GM19397 (cell line): ENCODE measurements around the gene RFX8.

Experiments
- ATAC-seq: cut with Tn5 transposase; IDR thresholded peaks from one replicate; pipeline ENCODE4 v1.9.1; 2021; ENCODE audit warnings: mild to moderate bottlenecking, moderate library complexity; ENCODE audit not compliant: unreplicated experiment

The RFX8 gene

DNA sequence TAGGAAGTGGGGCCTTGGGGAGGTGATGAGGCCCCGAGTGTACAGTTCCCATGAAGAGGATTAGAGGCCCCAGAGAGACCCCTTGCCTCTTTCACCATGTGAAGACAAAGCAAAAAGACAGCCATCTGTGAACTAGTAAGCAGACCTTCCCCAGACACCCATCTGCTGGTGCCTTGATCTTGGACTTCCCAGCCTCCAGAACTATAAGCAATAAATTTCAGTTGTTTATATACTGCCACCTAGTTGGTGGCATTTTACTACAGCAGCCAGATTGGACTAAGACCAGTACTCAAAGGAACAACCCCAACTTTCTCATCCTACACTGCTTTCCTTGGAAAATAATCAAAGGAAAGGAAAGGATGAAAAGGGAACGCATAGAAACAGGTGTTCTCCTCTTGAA, 59.7 kb downstream of the RFX8 start:
- no peak for ATAC-seq

DNA sequence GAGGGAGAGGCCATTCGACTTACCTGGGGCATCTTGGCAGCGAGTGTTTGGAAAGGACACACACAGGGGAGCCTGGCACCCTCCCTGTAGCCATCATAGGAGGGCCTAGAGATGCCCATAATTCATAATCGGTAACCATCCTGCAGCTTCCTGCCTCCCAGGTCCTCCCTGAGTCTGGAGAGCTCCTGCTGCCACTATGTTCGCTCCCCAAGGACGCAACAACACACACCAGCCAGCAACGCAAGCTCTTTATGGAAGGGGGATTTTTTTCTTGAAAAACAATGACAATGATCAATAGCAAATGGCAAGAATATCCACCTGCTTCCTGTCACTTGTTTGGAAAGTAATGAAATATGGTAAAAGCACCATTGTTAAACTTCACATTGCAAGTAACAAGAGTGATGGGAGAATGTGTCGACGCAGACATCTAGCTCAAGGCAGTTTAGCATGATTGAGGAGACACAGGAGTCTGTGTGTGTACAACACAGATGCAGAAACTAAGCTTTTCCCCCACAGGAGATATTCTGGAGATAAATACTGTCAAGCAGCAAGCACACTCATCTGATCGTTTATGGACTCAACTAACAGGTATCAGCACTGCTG, 62.7 kb downstream of the RFX8 start:
- no peak for ATAC-seq

DNA sequence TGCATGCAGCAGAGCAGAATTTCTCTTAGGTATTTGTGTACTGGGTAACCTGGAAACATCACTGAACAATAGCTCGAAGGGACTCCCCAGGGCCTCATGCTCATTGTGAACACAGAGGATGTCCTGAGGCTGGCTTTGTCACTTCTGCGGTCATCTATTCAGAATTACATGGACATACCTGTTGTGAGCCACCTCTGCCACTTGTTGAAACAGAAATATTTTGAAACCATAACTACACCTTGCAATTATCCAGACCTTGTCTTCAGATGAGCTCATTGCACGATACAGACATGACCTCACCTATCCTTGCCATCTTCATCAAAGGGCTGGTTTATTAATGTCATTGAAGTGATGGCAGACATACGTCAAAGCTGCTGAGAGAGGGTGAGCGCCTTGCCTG, 64.2 kb downstream of the RFX8 start:
- no peak for ATAC-seq

DNA sequence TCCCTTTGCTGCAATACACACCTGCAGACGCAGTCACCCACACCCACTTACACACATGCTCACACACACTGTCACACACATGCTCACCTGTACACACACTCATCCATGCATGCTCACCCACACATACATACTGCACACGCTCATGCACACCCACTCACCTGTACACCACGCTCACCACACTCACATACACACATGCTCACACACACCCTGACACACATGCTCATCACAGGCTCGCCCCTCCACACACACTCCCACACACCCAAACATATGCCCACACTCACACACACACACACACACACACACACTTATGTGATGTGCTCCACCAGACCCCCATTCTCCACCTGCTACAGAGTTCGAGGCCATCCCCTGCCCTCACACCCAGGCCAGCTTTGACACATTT, 64.8 kb downstream of the RFX8 start:
- ATAC-seq: no peak

DNA sequence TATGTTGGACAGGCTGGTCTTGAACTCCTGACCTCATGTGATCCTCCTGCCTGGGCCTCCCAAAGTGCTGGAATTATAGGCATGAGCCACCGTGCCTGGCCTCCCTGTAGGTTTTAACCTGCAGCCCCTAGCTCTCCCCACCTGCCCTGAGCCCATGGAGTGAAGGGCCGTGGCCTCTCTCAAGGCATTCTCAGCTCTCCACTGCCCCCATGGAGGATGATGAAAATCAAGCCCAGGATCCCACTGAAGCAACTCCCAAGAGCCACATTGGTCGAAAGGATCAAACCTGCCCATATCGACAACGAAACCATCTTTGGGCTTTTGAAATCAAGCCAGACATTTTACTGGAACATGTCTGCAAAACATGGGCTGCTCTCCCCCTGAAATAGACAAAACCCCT, 65.2 kb downstream of the RFX8 start:
- no peak for ATAC-seq

DNA sequence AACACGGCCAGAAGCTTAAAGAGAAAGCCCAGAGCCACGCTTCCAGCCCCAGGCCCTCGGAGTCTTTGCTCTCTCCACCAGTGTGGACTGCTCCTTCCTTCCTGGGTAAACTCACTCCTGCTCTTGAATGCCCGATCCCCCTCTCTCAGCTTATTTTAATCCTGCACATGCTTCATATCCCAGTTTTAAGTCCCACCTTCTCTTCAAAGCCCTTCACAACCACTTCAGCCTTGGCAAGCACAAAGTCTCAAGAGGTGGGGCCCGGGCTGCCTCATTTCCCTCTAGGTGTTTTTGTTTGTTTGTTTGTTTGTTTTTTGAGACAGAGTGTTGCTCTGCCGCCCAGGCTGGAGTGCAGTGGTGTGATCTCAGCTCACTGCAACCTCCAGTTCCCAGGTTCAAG, 66.0 kb downstream of the RFX8 start:
- ATAC-seq: no peak

DNA sequence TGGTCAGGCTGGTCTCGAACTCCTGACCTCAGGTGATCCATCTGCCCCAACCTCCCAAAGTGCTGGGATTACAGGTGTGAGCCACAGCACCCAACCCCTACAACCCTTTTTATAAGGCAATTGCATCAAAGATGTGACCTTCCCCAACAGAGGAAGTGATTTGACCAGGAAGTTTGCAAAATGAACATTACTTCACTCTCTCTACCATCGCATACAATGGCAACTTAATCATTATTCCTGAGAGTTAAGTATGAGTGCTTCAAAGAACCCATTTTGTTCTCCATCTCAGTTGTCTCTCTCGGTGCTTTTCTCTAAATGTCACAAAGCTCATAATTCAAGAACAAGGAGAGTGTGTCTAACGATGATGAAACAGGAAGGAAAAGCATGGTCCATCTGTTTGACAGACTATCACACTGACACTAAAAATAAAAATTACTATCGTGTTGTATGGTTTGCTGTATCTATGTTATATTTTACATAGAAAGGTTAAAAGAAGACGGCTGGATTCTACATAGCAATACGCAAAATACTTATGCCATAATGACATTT, 69.5 kb downstream of the RFX8 start:
- ATAC-seq: no peak

DNA sequence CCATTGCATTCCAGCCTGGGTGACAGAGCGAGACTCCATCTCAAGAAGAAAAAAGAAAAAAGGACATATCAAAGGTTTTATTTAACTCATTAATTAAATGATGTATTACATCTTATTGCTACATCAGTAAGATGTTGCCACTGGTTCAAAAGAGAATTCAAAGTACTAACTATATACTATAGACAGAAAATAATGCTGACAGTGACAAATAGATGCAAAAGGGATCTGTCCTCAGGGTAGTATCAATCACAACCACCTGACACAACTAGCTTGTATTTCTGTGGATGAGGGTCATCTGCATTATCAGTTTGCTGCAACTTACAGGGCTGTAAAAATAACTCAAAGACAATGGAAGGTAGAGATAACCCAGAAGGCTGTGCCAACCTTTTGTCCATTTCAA, 71.2 kb downstream of the RFX8 start:
- ATAC-seq: no peak

DNA sequence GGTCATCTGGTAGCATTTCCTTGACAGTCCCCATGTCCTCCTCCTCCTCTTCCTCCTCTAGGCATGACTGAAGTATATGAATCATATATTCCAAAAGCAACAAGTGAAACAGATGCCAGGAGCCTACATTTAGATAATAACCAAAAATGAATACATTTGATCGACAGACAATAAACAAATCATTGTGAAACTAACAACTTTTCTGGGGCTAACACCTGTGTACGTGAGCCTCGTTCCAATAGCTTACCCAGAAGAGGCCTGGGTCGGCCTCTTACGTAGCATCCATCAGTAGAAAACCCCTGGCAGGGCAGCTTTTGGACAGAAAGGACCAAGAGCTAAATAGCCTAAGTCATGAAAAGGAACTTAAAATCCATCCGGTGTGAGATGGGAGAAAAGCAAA, 72.3 kb downstream of the RFX8 start:
- no peak for ATAC-seq

DNA sequence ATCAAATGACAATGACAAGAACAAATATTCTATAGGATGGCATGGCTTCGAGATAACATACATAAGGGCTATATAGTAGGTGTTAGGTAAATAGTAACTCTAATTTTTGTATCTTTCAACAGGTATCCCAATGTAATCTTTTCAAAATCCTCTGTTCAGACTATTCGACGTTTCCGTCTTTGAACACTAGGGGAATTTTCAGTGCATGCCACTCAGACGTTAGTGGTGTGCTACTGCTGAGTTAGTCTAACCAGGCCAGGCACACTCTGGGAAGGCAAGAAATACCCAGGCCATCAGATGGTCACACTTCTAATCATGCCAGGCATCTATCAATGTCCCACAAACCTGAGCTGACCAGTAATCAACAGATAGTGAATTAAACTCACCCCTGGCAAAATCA, 73.0 kb downstream of the RFX8 start:
- ATAC-seq: no peak

DNA sequence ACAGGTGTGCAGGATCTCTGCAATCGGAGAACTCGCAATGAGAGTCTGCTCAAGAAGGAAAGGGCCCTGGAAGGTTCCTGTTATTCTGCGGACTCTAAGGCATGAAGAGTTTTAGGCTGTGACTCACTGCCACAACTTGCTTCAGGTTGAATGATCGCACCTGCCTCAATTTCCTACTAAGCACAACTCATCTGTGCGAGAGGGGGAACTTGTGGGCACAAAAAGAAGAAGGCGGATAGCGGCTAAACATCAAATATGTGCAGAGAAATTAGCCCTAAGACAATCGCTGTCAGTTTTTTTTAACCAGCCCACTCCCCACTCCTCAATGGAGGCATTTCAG, 73.6 kb downstream of the RFX8 start:
- no peak for ATAC-seq

DNA sequence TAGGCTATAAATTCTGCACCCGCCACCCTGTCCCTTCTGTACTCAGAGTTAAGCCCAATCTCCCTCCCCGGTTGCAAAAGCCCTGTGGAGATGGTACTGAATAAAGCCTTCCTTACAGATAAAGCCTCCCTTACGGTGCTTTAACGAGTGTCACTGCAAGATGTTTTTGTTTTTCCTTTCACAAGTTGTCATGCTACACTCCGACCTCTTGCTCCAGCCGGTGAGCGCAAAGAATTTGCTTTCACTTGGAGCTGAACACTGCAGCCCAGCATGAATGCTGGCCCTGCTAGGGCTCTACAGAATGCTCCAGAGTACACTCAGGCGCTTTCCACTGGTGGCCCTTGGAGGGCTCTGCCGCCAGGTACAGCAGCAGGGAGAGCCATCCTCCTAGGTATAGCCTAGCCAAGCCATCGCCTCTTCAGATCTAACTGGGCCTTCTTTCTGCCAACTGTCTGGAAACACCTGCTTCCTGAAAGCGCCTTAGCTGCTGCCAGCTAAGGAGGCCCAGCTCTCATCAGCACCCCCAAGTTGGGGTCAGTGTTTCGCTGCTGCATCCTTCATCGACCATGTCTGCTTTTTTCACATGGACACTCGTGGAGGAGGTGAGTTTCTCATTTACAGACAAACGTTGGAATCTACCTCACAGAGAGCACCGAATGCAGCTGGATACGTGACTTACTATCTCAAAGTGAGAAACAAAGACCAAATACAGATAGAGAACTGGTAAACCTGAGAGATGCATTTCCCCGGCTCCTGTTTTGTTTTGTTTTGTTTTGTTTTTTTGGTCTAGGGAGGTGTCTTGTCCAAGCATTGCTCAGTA, 74.2 kb downstream of the RFX8 start:
- ATAC-seq: no peak

DNA sequence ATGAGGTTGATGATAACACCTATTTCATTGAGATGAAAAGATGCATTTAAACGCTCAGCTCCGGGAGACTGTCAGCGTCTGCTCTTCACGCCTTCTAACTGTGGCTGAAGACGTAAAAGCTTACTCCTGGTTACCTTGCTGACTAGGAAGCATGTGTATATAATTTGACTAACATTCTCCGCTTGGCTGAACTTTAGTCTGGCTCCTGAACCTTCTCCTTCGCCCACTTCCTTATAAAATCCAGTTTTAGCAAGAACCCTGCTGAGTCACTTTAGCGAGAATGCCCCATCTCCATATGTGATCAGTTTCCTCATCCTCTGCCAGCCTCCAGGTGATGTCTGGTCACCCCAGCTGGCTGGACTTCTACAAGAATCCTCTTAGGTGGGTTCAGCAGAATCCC, 74.9 kb downstream of the RFX8 start:
- no peak for ATAC-seq

DNA sequence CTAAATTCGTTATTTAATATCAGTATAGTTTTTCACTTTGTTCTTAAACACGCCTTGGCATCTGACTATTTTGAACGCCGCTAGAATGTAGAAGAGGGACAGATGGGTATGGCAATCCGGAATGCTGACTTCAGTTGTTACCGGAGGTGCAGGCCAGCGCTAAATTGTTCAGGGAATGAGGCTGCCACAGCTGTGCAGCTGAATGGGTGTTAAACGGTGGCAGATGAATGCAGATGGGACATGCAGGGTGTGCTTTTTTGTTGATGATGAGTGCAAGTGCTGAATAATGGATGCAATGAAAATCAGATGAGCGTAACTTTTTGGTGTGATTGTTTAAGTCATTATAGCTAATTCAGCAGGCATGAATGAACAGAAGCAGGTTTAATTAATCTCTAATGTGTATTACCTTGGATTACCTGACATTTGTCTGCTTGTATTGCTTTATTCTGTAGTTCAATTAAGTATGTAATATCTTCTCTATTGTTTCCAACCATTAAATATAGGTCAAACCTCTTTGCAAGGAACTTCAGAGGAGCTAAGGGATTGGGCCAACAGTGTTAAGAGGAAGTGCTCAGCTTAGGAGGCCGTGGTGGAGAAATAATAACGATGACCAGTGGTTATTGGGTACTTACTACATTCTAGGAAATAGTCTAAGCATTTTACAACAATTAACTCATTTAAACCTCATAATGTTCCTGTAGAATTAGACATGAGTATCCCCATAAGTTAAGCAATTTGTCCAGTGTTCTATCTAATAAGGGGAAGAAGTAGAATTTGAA, 75.7 kb downstream of the RFX8 start:
- no peak for ATAC-seq

DNA sequence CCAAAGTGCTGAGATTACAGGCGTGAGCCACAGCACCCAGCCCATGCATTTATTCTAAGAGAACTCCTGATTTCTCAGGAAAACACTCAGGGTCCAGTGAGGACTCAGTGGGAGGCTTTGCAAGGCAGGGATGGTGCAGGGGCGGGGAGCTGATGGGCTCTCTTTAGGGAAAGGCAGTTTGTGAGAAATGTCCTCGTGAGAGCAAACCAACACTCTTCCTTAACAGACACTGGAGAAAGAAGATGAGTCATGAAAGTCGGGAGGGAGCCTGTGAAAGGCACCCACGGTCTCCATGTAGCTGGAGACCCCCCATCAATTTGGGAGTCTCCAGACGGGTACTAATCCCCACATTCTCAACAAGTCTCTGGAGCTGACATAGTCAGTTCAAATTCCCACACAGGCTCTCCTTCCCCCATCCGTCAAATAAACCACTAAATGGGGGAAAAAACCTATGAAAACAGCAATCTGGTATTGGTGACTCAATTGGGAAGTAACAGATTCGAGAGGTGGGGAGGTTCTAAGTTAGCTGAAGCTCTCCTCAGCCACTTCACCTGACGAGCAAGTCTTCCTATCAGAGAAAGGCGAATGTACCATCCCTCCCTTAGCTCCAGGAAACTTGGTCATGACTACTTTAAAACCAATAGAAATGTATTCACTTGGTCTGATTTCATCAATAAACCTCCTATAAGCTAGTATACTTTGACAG, 76.6 kb downstream of the RFX8 start:
- no peak for ATAC-seq

DNA sequence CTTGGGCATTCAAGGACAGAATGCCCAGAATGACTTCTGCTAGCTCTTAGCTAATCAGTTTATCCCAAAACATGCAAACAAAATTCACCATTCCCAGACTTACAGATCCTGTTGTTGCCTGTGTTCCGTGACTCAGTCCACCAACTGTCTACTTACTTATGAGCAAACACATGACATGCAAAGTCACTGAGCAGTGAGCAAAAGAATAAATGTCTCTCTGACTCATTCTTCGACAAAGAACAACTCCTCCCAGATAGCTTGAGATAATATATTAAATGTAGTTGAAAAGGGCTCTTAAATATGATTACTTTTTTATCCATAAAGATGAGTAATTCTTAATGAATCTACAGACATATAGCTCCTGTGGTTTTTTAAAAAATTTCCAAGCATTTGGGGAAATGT, 78.6 kb downstream of the RFX8 start:
- ATAC-seq: no peak

DNA sequence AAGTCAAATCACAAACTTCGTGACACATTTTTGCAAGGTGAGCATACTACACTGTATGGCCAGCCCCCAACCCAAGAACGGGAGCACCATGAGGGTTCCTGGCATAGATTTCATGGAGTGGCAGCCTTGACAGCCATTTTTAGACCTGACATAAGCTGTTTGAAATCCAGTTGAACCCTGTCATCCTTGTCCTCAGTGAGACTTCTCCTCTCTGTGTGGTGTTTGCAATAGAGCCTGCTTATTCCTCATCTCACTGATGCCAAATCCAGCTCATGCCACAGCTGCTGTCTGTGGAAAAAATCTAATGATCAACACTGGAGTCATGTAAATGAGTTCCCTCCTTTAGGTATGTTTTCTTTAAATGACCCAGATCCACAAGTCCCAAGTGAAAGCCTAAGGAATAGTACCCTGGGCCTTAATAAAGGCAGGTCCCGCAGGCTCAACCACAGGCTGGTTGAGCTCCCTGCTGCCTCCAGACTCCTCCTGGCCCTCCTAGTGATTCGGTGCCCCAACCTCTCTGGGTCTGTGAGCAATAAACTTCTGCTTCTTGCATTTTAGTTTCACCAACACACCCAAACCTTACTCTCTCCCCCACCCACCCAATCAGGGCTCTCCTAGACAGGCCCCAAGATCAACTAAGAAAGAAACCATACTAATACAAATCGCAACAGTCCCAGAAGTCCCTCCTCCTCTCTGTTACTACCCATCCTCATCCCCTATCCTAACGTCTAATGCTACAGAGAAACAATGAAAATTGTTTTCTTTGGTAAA, 79.2 kb downstream of the RFX8 start:
- no peak for ATAC-seq

DNA sequence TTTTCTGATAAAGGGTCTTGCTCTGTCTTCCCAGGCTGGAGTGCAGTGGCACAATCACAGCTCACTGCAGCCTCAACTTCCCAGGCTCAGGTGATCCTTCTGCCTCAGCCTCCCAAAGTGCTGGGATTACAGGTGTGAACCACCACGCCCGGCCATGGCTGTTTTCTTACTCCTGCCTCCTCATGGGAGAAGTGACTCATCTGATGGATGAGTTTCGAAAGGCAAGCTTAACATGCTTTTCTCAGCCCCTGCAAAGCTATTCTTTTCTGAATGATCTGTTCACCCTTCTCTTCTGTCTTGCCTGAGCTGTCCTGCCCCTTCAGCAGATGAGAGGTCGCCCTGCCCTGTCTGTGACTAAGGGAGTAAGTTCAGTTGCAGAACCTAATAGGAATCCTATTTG, 86.7 kb downstream of the RFX8 start:
- ATAC-seq: no peak

DNA sequence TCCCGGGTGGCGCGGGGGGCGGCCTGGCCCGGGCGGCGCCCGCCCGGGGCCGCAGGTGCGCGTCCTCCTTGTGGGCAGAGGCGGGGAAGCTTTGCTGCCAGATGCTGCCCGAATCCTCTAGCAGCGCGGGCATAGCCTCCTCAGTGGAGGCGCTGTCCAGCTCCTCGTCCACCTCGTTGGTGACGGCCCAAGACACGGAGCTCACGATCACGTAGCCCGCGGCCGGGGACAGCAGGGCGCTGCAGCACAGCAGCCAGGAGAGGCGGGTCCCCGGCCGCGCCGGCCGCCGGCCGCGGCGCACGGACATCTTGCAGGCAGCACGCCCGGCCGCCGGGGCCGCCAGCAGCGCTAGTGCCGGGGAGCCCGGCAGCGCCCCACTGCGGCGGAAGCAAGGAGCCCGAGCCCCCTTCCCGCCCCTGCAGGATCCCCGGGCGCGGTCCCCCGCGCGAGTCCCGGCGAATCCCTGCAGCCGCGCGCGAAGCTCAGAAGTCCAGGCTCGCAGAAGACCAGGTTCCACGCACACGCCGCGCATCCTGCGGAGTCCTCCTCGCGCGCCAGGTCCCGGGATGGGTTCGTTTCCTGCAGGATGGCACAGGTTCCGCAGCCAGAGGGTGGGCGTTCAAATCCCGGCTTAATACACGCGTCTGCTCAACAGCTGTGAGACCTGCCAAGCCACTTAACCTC, 87.6 kb downstream of the RFX8 start, which contains the start of gene CREG2:
CREG2 (minus strand) TSS at position 353 of the 684 bp plus-strand sequence; CDS start at position 307, 46 bp downstream.
- ATAC-seq: no peak
